Mucosa of stomach (tissue), 1 donor: ENCODE data around the gene KCTD14.

Source experiments
- H3K27me3 ChIP-seq: one replicate; pipeline ENCODE4 v1.7.0; 2013; ENCODE audit warnings: mild to moderate bottlenecking, low read length; ENCODE audit not compliant: control insufficient read depth, insufficient read depth
- H3K36me3 ChIP-seq: one replicate; pipeline ENCODE4 v1.7.0; 2013; ENCODE audit warnings: low read length; ENCODE audit not compliant: control insufficient read depth, insufficient read depth
- H3K4me1 ChIP-seq: one replicate; pipeline ENCODE4 v1.7.0; 2013; ENCODE audit warnings: mild to moderate bottlenecking, low read length; ENCODE audit not compliant: control insufficient read depth, insufficient read depth
- H3K4me3 ChIP-seq: one replicate; pipeline ENCODE4 v1.7.0; 2013; ENCODE audit warnings: low read length
- H3K9ac ChIP-seq: one replicate; pipeline ENCODE4 v1.7.0; 2013; ENCODE audit warnings: mild to moderate bottlenecking, low read length, moderate library complexity
- H3K9me3 ChIP-seq: one replicate; pipeline ENCODE4 v1.7.0; 2013; ENCODE audit warnings: mild to moderate bottlenecking, low read length, moderate library complexity; ENCODE audit not compliant: control insufficient read depth
- donor health status: Pancreatic carcinoma.

The KCTD14 gene

GRCh38 chr11:77968337-77968736, 54.7 kb downstream of the KCTD14 start:
- Histone ChIP-seq H3K9me3 (no peaks in the 10 kb centered on the region), H3K4me1 (peaks cover 5% of the 10 kb centered on the region), H3K9ac (no peak overlapping the region), H3K27me3 (no peaks in the 10 kb centered on the region), H3K36me3 (no peaks in the 10 kb centered on the region), H3K4me3 (no peak overlapping the region)

DNA sequence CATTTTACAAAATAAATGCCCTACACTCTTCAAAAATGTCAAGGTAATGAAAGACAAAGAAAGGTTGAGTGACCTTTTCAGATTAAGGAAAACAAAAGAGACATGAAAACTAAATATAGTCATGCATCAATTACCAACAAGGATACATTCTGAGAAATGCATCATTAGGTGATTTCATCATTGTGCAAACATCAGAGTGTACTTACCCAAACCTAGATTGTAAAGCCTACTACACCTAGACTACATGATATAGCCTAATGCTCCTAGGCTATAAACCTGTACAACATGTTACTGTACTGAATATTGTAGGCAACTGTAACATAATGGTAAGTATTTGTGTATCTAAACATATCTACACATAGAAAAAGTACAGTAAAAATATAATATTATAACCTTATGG, 55.3 kb downstream of the KCTD14 start:
- H3K9me3 ChIP-seq = no peaks in the 10 kb centered on the region
- H3K36me3 ChIP-seq = no peaks in the 10 kb centered on the region
- H3K27me3 ChIP-seq = no peaks in the 10 kb centered on the region
- no peak overlapping the region for H3K9ac ChIP-seq
- no peak overlapping the region for H3K4me3 ChIP-seq
- H3K4me1 ChIP-seq = peaks cover 5% of the 10 kb centered on the region

DNA sequence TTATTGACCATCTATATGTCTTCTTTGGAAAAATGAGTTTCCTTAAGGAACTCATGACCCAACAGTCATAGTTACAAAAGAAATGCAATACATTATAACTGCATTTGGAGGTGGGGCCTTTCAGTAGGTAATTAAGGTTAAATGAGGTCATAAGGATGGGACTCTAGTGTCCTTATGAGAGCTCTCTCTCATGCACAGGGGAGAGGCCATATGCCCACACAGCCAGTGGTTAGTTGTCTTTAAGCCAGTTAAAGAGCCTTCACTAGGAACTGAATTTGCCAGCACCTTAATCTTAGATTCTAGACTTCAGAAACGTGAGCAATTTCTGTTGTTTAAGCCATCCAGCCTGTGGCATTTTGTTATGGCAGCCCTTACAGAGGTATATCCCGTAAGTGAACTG, 56.0 kb downstream of the KCTD14 start:
- no peaks in the 10 kb centered on the region for H3K36me3 ChIP-seq
- H3K4me3 ChIP-seq = no peak overlapping the region
- no peak overlapping the region for H3K9ac ChIP-seq
- H3K27me3 ChIP-seq = no peaks in the 10 kb centered on the region
- peaks cover 5% of the 10 kb centered on the region for H3K4me1 ChIP-seq
- no peaks in the 10 kb centered on the region for H3K9me3 ChIP-seq

GRCh38 chr11:77966338-77966737, 56.7 kb downstream of the KCTD14 start:
- H3K4me3 ChIP-seq = no peak overlapping the region
- H3K27me3 ChIP-seq = no peaks in the 10 kb centered on the region
- no peak overlapping the region for H3K9ac ChIP-seq
- no peaks in the 10 kb centered on the region for H3K36me3 ChIP-seq
- H3K4me1 ChIP-seq = peaks cover 5% of the 10 kb centered on the region
- H3K9me3 ChIP-seq = no peaks in the 10 kb centered on the region
